Left lung (tissue), 10 donors: Measurements from ENCODE around the gene MAS1L. TPM values are rescaled to one million over a fixed set of nuclear protein-coding genes. Genes with fewer than 3 reads are reported as not detected.

Experiments used
- ATAC-seq: fragments of 200-7000 bp; cut with Tn5 transposase; one replicate; pipeline ENCODE4 v1.9.1; 2020; ENCODE audit warnings: moderate library complexity
- DNase-seq, 4 donors: peaks; one replicate each; pipeline ENCODE4 v3.0.0-alpha.2; 2013 to 2020
- H3K27ac ChIP-seq, 2 donors: fragments of 200-600 bp; sonication (generic) in 1 of 2; one replicate each; pipeline versions ENCODE4 v1.5.0 to v1.8.0; 2020 to 2021
- H3K27me3 ChIP-seq, 2 donors: fragments of 200-600 bp; sonication (generic) in 1 of 2; one replicate each; pipeline versions ENCODE4 v1.5.0 to v1.8.0; 2020 to 2021
- H3K36me3 ChIP-seq, 2 donors: fragments of 200-600 bp; sonication (generic) in 1 of 2; one replicate each; pipeline versions ENCODE4 v1.5.0 to v1.8.0; 2020 to 2021
- H3K4me1 ChIP-seq, 2 donors: fragments of 200-600 bp; one replicate each; pipeline ENCODE4 v1.8.0; 2021
- H3K4me3 ChIP-seq, 2 donors: fragments of 200-600 bp; sonication (generic) in 1 of 2; one replicate each; pipeline versions ENCODE4 v1.5.0 to v1.8.0; 2020 to 2021; ENCODE audit warnings: mild to moderate bottlenecking in 1 of 2
- H3K9me3 ChIP-seq, 2 donors: fragments of 200-600 bp; sonication (generic) in 1 of 2; one replicate each; pipeline versions ENCODE4 v1.5.0 to v1.8.0; 2020 to 2021
- intact Hi-C, 2 donors: fragments of 100-400 bp; cut with DNase I; formaldehyde crosslinking; loops; one replicate each; pipeline versions ENCODE4 v1.11.2 to v1.14.2; 2022
- polyA plus RNA-seq, 6 donors: library from polyadenylated mRNA; unstranded; fragments of 120-200 nt; gene quantifications; one replicate each; pipeline ENCODE4 v1.2.1, GENCODE V29; 2013; ENCODE audit not compliant: insufficient read length in 6 of 6
- total RNA-seq, 2 donors: library from RNA; stranded (reverse); fragmentation: NEBNext Ultra II Directional; extraction: Animal tissue kit (Norgen Biotek cat#: 25700); gene quantifications; one replicate each; pipeline ENCODE4 v1.2.1, GENCODE V29; 2021
- TF ChIP-seq, protein P1 (sequence below), 2 donors: fragments of 200-600 bp; sonication (generic) in 1 of 2; IDR thresholded peaks; one replicate each; pipeline versions ENCODE4 v1.5.0 to v1.8.0; 2021; ENCODE audit warnings: antibody characterized with exemption in 2 of 2
- donor health status: DM: no; HTN: yes; CAD: no.
- donor health status: DM: no; HTN: no; CAD: no.

Gene MAS1L
- total and polyA plus RNA-seq, 8 donors, result not detected

DNA sequence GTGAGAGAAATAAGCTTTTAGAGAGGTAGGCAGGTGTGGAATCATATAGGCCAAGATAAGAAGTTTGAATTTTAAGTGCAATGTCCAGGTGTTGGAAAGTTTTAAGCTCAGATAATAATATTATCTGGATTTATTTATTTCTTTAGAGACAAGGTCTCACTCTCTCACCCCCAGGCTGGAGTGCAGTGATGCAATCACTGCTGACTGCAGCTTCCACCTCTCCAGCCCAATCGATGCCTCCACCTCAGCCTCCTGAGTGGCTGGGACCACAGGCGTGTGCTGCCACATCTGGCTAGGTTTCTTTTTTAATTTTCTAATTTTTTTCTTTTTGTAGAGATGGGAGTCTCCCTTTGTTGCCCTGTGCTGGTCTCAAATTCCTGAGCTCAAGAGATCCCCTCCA lies 5.5 kb upstream of the MAS1L start:
- Histone ChIP-seq H3K36me3 (no peaks in the 10 kb centered on the region), H3K27ac (no peak overlapping the region), H3K9me3 (no peaks in the 10 kb centered on the region), H3K27me3 (no peaks in the 10 kb centered on the region), H3K4me3 (no peak overlapping the region), H3K4me1 (no peaks in the 10 kb centered on the region)
- TF ChIP-seq, protein P1, sequence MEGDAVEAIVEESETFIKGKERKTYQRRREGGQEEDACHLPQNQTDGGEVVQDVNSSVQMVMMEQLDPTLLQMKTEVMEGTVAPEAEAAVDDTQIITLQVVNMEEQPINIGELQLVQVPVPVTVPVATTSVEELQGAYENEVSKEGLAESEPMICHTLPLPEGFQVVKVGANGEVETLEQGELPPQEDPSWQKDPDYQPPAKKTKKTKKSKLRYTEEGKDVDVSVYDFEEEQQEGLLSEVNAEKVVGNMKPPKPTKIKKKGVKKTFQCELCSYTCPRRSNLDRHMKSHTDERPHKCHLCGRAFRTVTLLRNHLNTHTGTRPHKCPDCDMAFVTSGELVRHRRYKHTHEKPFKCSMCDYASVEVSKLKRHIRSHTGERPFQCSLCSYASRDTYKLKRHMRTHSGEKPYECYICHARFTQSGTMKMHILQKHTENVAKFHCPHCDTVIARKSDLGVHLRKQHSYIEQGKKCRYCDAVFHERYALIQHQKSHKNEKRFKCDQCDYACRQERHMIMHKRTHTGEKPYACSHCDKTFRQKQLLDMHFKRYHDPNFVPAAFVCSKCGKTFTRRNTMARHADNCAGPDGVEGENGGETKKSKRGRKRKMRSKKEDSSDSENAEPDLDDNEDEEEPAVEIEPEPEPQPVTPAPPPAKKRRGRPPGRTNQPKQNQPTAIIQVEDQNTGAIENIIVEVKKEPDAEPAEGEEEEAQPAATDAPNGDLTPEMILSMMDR (IDR thresholded peaks at IDR 0.05), result no peak
- DNase-seq (no peak), ATAC-seq (no peak)
- intact Hi-C loops, result no loop called here

DNA sequence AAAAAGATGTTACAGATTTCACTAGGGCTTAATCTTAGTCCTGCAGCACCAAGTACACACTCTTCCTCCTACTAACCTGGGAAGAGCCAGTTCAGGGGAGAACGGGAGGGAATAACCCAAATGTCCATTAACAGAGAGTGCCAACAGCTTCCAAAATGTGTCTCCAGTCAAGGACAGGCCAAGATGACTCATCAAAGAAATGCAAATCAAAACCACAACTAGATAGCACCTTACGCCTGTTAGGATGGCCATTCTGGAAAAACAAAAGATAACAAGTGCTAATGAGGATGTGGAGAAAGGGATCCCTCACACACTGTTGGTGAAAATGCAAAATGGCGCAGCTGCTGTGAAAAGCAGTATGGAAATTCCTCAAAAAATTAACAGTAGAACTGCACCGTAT lies 3.8 kb upstream of the MAS1L start:
- TF ChIP-seq, protein P1 (IDR thresholded peaks at IDR 0.05), result no peak
- Histone ChIP-seq H3K27ac (no peak overlapping the region), H3K27me3 (no peaks in the 10 kb centered on the region), H3K4me3 (no peak overlapping the region), H3K4me1 (no peaks in the 10 kb centered on the region), H3K9me3 (no peaks in the 10 kb centered on the region), H3K36me3 (no peaks in the 10 kb centered on the region)
- intact Hi-C loops, result no loop called here
- no peak for DNase-seq
- ATAC-seq, result no peak

DNA sequence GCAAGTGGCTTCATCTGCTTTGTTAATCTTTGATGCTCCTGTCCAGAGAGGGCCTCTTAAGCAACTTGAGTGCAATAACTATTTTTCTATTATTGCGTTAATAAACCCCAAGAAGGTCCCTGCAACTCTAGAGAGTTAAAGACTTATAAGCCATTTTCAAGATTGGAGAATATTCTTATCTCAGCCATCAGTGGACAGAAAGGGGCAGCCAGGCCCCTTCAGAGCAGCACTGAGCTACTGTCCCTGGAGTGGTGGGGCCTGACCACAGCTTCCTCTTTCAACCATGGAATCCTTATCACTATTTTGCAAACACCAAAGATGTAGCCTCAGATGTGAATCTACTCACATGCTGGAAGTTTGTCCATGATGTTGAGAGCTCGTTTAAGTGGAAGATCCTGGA lies 2.8 kb upstream of the MAS1L start:
- no peak overlapping the region for H3K27ac ChIP-seq
- intact Hi-C loops, result no loop called here
- no peaks in the 10 kb centered on the region for H3K27me3 ChIP-seq
- H3K4me1 ChIP-seq, result no peaks in the 10 kb centered on the region
- DNase-seq (no peak), ATAC-seq (no peak)
- TF ChIP-seq, protein P1 (IDR thresholded peaks at IDR 0.05), result no peak
- H3K4me3 ChIP-seq, result no peak overlapping the region
- no peaks in the 10 kb centered on the region for H3K9me3 ChIP-seq
- no peaks in the 10 kb centered on the region for H3K36me3 ChIP-seq

GRCh38 chr6:29490055-29490454 lies 2.3 kb upstream of the MAS1L start:
- intact Hi-C loops, result no loop called here
- no peaks in the 10 kb centered on the region for H3K9me3 ChIP-seq
- TF ChIP-seq, protein P1 (IDR thresholded peaks at IDR 0.05), result no peak
- no peaks in the 10 kb centered on the region for H3K27me3 ChIP-seq
- no peaks in the 10 kb centered on the region for H3K36me3 ChIP-seq
- no peak overlapping the region for H3K4me3 ChIP-seq
- no peaks in the 10 kb centered on the region for H3K4me1 ChIP-seq
- H3K27ac ChIP-seq, result no peak overlapping the region
- DNase-seq (no peak), ATAC-seq (no peak)

GRCh38 chr6:29489286-29489685 lies 1.5 kb upstream of the MAS1L start:
- Histone ChIP-seq H3K27me3 (no peaks in the 10 kb centered on the region), H3K4me3 (no peak overlapping the region)
- TF ChIP-seq, protein P1 (IDR thresholded peaks at IDR 0.05), result no peak

More at GRCh38 chr6:29489286-29489685, 1.5 kb upstream of the MAS1L start:
- Histone ChIP-seq H3K9me3 (no peaks in the 10 kb centered on the region), H3K4me1 (no peaks in the 10 kb centered on the region), H3K27ac (no peak overlapping the region), H3K36me3 (no peaks in the 10 kb centered on the region)
- ATAC-seq (no peak), DNase-seq (no peak)
- intact Hi-C loops, result no loop called here
